GM12865 (cell line): ENCODE measurements around the gene BORCS8.

ENCODE experiments used
- DNase-seq: peaks from one replicate; pipeline ENCODE4 v3.0.0; 2010; ENCODE audit warnings: low read depth
- H3K4me3 ChIP-seq: 2 replicates; pipeline ENCODE4 v1.5.1; 2011; ENCODE audit warnings: mild to moderate bottlenecking, low read depth, low read length, control low read depth
- CTCF ChIP-seq: IDR thresholded peaks from 2 replicates; pipeline ENCODE4 v1.5.1; 2011; ENCODE audit warnings: low read length, control low read depth, low read depth, inconsistent platforms; ENCODE audit not compliant: insufficient read depth; ENCODE audit errors: missing control alignments

The BORCS8 gene

GRCh38 chr19:19214159-19214490, 22.2 kb upstream of the BORCS8 start:
- TF ChIP-seq CTCF: no peak
- peak; percentile 28 for DNase-seq
- H3K4me3 ChIP-seq: no peak overlapping the region

GRCh38 chr19:19213426-19214158, 21.6 kb upstream of the BORCS8 start:
- no peak for DNase-seq
- H3K4me3 ChIP-seq: no peak overlapping the region
- no peak for TF ChIP-seq CTCF

- H3K4me3 ChIP-seq: no peak overlapping the region
- DNase-seq: no peak
- TF ChIP-seq CTCF: no peak
Observed at GRCh38 chr19:19212916-19213315, 21.0 kb upstream of the BORCS8 start.

- no peak for TF ChIP-seq CTCF
- no peak for DNase-seq
- no peak within 1 kb of the TSS for H3K4me3 ChIP-seq
Observed at GRCh38 chr19:19211499-19212420, 19.8 kb upstream of the BORCS8 start, which contains the start of gene NCAN. Gene NCAN (plus strand): TSS chr19:19211958. CDS start chr19:19216954, 4,996 bp downstream.

GRCh38 chr19:19209372-19209771, 17.4 kb upstream of the BORCS8 start:
- no peak for TF ChIP-seq CTCF
- H3K4me3 ChIP-seq: no peak overlapping the region
- peak; percentile 41 for DNase-seq

- H3K4me3 ChIP-seq: no peak overlapping the region
- DNase-seq: no peak
- no peak for TF ChIP-seq CTCF
Observed at GRCh38 chr19:19207637-19208572, 16.0 kb upstream of the BORCS8 start.
